Measurements from ENCODE around the gene MRAS. TPM values are rescaled to one million over a fixed set of nuclear protein-coding genes. Genes with fewer than 3 reads are reported as not detected.

Gene MRAS
- total RNA-seq, 1 donor = 80.7 TPM

DNA sequence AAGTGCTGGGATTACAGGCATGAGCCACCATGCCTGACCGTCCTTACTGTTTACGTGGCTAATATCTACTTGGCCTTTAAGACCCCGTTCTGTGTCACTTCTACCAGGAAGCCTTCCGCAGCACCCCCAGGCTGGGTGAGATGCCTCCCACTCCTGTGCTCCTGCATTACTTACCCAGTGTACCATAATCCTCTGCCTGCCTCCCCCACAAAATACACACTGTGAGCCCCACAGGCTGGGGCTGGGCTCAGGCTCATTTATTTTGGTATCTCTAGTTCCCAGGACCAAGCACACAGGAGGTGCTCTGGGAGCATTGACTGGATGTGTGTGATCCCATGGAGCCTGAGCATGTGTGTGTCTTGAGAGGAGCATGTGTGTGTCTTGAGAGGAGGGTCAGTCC, 14.9 kb downstream of the MRAS start:
- H3K27ac ChIP-seq (ENCODE audit: low read depth, low read length) = no peak overlapping the region
- no peak overlapping the region for H3K4me3 ChIP-seq (ENCODE audit: insufficient read depth, low read length)
- no peak overlapping the region for H3K4me2 ChIP-seq (ENCODE audit: insufficient read depth, low read length)
- H3K4me1 ChIP-seq (ENCODE audit: insufficient read depth, low read length) = peaks cover 8% of the 10 kb centered on the region
- no peaks in the 10 kb centered on the region for H3K27me3 ChIP-seq (ENCODE audit: insufficient read depth, low read length)
- H3K9me3 ChIP-seq (ENCODE audit: low read depth, low read length) = no peaks in the 10 kb centered on the region
- no peak for DNase-seq (ENCODE audit: insufficient read length, low spot score, missing footprints)
- H3K79me2 ChIP-seq (ENCODE audit: insufficient read depth, low read length) = peaks cover 34% of the 10 kb centered on the region
- H2AFZ ChIP-seq (ENCODE audit: low read length) = no peak overlapping the region
- TF ChIP-seq, protein P1, sequence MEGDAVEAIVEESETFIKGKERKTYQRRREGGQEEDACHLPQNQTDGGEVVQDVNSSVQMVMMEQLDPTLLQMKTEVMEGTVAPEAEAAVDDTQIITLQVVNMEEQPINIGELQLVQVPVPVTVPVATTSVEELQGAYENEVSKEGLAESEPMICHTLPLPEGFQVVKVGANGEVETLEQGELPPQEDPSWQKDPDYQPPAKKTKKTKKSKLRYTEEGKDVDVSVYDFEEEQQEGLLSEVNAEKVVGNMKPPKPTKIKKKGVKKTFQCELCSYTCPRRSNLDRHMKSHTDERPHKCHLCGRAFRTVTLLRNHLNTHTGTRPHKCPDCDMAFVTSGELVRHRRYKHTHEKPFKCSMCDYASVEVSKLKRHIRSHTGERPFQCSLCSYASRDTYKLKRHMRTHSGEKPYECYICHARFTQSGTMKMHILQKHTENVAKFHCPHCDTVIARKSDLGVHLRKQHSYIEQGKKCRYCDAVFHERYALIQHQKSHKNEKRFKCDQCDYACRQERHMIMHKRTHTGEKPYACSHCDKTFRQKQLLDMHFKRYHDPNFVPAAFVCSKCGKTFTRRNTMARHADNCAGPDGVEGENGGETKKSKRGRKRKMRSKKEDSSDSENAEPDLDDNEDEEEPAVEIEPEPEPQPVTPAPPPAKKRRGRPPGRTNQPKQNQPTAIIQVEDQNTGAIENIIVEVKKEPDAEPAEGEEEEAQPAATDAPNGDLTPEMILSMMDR (IDR thresholded peaks at IDR 0.05; ENCODE audit: extremely low read depth, low read depth, low read length) = no peak
- peaks cover 6% of the 10 kb centered on the region for H3K36me3 ChIP-seq (ENCODE audit: insufficient read depth, low read length)
- peaks cover 75% of the 10 kb centered on the region for H4K20me1 ChIP-seq (ENCODE audit: insufficient read depth, low read length)

DNA sequence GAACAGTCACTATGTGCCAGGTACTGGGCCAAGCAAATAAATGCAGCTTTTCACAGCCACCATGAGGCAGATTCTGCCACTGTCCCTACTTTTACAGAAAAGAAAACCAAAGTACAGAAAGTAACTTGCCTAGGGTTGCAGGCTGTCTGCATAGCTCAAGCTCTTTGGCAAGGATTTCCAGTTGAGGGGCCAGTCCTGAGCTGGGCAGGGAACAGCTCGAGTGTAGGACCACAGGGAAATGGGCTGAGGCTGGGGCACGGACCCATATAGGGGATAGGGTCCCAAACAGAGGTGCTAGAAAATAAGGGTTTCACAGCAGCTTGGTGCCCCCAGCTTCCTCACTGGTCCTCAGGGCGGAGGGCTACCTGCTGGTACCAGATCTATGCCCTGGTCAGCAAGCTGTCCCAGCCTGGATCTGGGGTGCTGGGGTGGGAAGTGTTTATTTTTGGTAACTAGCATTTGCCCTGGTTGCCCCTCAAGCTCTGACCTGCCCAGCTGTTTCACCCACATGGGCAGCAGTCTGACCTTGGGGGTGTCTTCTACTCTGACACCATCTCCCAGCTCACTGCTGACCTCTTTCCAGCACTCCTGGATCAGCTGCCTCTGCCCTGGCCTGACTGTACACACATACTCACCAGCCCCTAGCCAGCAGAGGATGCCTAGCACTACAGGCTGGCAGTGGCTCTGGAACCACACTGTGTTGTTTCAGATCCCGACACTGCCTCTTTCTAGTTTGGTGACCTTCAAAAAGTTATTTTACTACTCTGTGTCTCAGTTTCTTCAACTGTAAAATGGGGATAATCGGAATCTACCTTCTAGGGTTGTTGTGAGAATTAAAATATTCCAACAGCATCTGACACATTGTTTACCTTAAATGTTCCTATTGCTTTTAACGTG, 16.2 kb downstream of the MRAS start:
- Histone ChIP-seq H3K79me2 (ENCODE audit: insufficient read depth, low read length) (peaks cover 45% of the 10 kb centered on the region), H3K4me3 (ENCODE audit: insufficient read depth, low read length) (no peak overlapping the region), H3K4me2 (ENCODE audit: insufficient read depth, low read length) (no peak overlapping the region), H4K20me1 (ENCODE audit: insufficient read depth, low read length) (peaks cover 76% of the 10 kb centered on the region), H3K36me3 (ENCODE audit: insufficient read depth, low read length) (peaks cover 3% of the 10 kb centered on the region), H3K27me3 (ENCODE audit: insufficient read depth, low read length) (no peaks in the 10 kb centered on the region), H3K4me1 (ENCODE audit: insufficient read depth, low read length) (peaks cover 13% of the 10 kb centered on the region), H3K27ac (ENCODE audit: low read depth, low read length) (no peak overlapping the region), H3K9me3 (ENCODE audit: low read depth, low read length) (no peaks in the 10 kb centered on the region), H2AFZ (ENCODE audit: low read length) (no peak overlapping the region)
- TF ChIP-seq, protein P1 (IDR thresholded peaks at IDR 0.05; ENCODE audit: extremely low read depth, low read depth, low read length) = no peak
- DNase-seq (ENCODE audit: insufficient read length, low spot score, missing footprints) = no peak

DNA sequence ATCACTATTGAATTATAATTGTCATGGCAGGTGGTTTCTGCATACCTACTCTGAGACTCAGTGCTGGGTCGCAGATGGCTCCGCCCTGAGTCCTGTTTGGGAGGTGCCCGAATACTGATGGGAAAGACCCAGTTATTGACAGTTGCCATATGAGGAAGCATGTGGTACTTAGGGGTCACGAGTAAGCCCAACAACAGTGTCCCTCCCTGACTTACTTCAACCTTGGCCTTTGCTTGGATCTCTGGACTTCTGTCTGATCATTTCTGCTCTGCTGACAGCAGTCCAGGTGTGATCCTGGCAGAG, 16.8 kb downstream of the MRAS start:
- Histone ChIP-seq H3K4me1 (ENCODE audit: insufficient read depth, low read length) (peaks cover 14% of the 10 kb centered on the region), H3K27me3 (ENCODE audit: insufficient read depth, low read length) (no peaks in the 10 kb centered on the region)
- TF ChIP-seq, protein P1 (IDR thresholded peaks at IDR 0.05; ENCODE audit: extremely low read depth, low read depth, low read length) = no peak

DNA sequence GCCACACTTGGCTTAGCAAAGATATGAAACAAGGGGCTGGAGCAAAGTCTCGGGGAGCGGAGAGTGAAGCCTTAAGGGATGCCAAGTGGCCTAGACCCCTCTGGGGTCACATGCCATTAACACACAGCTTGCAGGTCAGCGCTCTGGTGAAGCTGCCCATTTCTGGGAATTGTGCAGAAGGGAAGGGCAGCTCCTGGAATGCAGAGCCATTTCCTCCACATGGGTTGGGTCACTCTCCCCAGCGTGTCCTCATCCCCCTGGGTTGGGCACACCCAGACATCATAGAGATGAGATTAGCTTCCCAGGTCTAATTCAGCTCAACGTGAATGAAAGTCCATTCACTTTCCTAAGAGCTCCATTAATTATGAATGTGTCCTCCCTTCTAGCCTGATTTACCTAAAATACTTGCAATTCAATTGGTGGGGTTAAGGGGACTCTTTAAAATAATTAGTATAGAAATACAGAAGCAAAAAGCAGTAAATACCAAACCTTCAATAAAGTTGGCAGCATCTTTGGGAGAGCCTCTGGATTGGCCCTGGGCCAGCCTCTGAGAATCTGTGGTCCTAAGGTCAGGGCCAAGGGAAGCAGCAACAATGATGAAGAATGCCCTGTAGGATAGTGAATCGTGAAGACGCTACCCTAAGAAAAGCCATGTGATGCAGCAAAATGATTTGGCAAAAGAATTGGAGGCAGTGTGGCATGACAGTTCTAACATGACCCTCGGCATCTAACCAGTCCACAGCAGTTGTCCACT, 17.8 kb downstream of the MRAS start:
- Histone ChIP-seq H3K27ac (ENCODE audit: low read depth, low read length) (no peak overlapping the region), H3K79me2 (ENCODE audit: insufficient read depth, low read length) (peaks cover 37% of the 10 kb centered on the region), H3K4me1 (ENCODE audit: insufficient read depth, low read length) (peaks cover 14% of the 10 kb centered on the region), H3K27me3 (ENCODE audit: insufficient read depth, low read length) (no peaks in the 10 kb centered on the region), H4K20me1 (ENCODE audit: insufficient read depth, low read length) (peaks cover 71% of the 10 kb centered on the region), H3K4me3 (ENCODE audit: insufficient read depth, low read length) (no peak overlapping the region), H3K4me2 (ENCODE audit: insufficient read depth, low read length) (no peak overlapping the region), H3K36me3 (ENCODE audit: insufficient read depth, low read length) (peaks cover 3% of the 10 kb centered on the region), H2AFZ (ENCODE audit: low read length) (no peak overlapping the region), H3K9me3 (ENCODE audit: low read depth, low read length) (no peaks in the 10 kb centered on the region)
- no peak for DNase-seq (ENCODE audit: insufficient read length, low spot score, missing footprints)
- TF ChIP-seq, protein P1 (IDR thresholded peaks at IDR 0.05; ENCODE audit: extremely low read depth, low read depth, low read length) = no peak

More for the DNA sequence above, 16.8 kb downstream of the MRAS start:
- H3K36me3 ChIP-seq (ENCODE audit: insufficient read depth, low read length) = peaks cover 3% of the 10 kb centered on the region
- peaks cover 44% of the 10 kb centered on the region for H3K79me2 ChIP-seq (ENCODE audit: insufficient read depth, low read length)
- no peak for DNase-seq (ENCODE audit: insufficient read length, low spot score, missing footprints)
- no peak overlapping the region for H3K4me3 ChIP-seq (ENCODE audit: insufficient read depth, low read length)
- no peaks in the 10 kb centered on the region for H3K9me3 ChIP-seq (ENCODE audit: low read depth, low read length)
- H2AFZ ChIP-seq (ENCODE audit: low read length) = no peak overlapping the region
- H3K4me2 ChIP-seq (ENCODE audit: insufficient read depth, low read length) = no peak overlapping the region
- peaks cover 71% of the 10 kb centered on the region for H4K20me1 ChIP-seq (ENCODE audit: insufficient read depth, low read length)
- H3K27ac ChIP-seq (ENCODE audit: low read depth, low read length) = no peak overlapping the region
